GF-D8 (cell line): ENCODE data around the gene MIDN.
"Not testable (repeated sequence)": the region's sequence is repeated elsewhere in the genome, so short reads cannot be mapped to it uniquely, and the experiment has no call there.

Experiments used
- DNase-seq: peaks from one replicate; lab custom pipeline; 2025; lab: John Stamatoyannopoulos, UW

Gene MIDN

GRCh38 chr19:1246265-1247087 lies 1.9 kb upstream of the MIDN start:
- DNase-seq, result not testable (repeated sequence)

DNA sequence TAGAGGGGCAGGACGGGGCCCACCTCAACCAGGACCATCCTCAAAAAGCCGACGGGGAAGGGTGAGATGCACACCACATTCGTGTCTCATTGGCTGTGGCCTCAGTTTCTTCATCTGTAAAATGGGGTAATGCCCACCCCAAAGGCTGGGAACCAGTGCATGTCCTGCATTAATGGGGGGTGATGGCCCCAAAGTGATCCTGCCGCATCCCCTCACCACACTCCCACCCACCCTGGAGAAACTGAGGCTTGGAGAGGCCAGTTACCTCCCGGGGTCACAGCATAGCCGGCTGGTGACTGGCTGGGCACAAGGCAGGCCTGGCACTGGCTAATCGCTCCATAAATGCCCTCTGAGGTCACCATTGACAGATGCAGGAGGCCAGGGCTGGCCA lies 640 bp upstream of the MIDN start:
- no peak for DNase-seq

DNA sequence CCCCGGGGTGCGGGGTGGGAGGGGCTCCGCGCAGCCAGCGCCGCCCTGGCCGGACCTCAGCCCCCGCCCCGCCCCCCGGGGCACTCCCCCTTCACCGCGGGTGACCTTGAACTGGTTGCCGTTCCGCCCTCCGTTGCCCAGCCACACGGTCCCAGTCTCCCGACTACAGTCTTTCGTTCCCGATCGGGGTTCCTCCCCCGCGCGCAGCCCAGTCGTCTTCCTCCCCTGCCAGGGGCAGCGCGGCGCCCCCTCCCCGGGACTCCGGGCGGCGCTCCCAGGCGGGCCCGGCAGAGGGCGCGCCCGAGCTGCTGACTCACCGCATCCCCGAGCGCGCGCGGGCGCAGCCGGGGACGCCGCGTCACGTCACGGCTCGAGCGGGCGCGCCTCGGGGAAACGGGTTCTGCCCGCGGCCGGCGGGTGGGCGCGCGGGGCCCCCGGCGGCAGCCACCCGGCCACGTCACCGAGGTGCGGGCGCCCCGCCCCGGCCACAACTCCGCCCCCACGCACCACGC lies 459 bp downstream of the MIDN start:
- no peak for DNase-seq

- DNase-seq, result peak; percentile 87
These were observed 1.1 kb downstream of the MIDN start for GRCh38 chr19:1249298-1249989.

DNA sequence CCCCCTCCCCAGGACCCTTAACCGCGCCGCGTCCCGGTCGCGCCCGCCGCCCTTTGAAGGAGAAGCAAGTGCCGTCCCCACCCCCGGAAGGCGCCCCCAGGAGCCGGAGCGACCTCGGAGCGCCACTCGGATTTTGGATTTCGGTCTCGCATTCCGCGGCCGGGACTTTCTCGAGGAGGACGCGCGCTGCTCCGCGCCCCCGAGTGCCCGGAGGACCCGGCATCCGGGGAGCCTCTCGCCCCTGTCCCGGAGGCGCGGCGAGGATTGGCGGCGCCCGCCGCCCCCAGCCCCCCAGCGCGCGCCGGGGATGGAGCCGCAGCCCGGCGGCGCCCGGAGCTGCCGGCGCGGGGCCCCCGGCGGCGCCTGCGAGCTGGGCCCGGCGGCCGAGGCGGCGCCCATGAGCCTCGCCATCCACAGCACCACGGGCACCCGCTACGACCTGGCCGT lies 1.6 kb downstream of the MIDN start:
- no peak for DNase-seq

GRCh38 chr19:1250437-1251260 lies 2.3 kb downstream of the MIDN start:
- DNase-seq, result no peak

DNA sequence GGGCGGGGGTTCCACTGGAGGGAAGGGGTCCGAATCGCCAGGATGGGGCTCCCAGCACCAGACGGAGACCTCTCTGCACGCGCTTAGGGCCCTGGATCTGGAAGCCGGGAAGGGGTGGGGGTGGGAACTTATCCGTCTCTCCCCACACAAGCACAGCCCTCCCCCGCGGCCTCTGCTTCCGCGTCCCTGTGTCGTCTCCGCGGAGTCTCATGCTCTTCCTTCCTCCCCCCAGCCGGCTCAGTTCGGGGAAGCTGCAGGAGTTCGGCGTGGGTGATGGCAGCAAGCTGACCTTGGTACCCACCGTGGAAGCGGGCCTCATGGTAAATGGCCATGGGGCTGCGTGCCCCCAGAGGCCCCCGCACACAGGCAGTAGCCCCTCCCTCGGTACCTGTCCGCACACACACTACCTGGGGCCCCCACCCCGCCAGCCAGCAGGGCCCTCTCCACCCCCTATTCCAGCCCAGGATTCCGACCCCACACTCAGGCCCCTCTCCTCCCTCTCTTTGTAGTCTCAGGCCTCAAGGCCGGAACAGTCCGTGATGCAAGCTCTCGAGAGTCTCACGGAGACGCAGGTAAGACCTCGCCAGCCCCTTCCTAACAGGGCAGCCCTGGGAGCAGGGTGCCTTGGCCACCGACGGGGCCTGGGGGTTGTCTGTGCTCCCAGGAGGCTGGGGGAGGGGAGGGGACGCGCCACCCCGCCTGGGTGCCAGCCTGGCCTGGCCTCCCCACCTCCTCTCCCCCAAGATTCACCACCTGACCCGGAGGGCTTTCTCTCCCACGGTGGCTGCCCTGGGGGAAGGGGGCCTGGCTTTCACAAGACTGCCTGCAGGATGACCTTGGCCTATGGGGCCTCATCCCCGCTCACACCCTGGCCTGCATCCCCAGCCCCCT lies 3.2 kb downstream of the MIDN start:
- peak; percentile 80 for DNase-seq

GRCh38 chr19:1252221-1252820 lies 3.9 kb downstream of the MIDN start:
- DNase-seq, result peak; percentile 96

DNA sequence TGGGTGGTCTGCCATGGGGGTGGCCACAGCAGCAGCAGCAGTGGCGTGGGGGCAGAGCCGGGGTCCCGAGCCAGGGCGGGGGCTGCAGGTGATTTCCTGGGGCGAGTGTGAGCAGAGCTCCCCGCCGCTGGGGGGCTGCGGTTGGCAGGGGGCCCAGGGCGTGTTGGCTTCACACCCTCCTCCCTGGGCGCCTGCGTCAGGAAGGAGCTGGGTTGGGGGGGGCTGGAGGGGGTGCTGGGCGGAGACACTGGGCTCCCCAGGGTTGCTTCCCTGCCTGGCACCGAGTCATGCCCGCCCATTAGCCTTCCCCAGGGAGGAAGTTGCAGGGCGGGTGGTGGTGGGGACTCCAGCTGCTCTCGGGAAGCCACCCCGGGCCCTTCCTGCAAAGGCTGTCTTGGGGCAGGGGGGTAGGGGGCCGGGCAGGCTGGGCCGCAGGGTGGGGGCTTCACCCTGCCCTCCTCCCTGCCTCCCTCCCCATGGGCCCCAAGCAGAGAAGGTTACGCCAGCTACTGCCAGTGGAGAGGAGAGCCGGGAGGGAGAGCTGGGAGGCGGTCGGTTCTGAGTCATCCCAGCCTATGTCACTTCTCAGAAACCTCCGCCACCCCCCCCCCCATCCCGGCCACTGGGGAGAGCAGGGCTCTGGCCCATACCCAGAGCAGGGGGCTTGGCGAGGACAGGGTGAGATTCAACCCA lies 4.6 kb downstream of the MIDN start:
- peak; percentile 95 for DNase-seq

DNA sequence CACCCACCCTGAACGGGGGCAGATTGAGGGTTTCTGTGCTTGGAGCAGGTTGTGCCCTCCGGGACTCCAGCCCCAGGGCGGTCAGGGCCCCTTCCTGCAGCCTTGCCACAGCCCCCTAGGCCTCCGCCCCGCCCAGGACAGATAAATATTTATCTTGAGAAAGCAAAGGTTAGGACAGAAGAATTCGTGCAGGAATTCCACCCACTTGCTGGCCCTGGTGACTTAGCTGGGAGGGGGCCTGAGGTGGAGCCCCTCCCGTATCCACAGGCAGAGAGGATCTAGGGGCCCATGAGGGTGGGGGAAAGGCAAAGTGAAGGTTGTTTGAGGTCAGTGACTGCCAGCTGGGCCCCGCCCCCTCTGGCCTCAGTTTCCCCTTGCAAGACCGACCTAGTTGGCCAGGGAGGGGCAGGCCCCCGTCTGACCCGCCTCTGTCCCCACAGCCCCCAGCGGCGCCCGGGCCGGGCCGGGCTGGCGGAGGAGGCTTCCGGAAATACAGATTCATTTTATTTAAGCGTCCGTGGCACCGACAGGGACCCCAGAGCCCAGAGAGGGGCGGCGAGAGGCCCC lies 5.2 kb downstream of the MIDN start:
- DNase-seq, result no peak

DNA sequence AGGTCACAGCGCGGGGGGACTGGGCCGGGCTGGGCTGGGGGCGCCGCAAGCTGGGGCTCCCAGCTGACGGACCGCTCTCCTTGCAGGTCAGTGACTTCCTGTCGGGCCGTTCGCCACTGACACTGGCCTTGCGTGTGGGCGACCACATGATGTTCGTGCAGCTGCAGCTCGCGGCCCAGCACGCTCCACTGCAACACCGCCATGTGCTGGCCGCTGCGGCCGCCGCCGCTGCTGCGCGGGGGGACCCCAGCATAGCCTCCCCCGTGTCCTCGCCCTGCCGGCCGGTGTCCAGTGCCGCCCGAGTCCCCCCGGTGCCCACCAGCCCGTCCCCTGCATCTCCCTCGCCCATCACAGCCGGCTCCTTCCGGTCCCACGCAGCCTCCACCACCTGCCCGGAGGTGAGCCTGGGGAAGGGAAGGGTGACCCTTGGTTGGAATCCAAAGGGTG lies 5.7 kb downstream of the MIDN start:
- no peak for DNase-seq

DNA sequence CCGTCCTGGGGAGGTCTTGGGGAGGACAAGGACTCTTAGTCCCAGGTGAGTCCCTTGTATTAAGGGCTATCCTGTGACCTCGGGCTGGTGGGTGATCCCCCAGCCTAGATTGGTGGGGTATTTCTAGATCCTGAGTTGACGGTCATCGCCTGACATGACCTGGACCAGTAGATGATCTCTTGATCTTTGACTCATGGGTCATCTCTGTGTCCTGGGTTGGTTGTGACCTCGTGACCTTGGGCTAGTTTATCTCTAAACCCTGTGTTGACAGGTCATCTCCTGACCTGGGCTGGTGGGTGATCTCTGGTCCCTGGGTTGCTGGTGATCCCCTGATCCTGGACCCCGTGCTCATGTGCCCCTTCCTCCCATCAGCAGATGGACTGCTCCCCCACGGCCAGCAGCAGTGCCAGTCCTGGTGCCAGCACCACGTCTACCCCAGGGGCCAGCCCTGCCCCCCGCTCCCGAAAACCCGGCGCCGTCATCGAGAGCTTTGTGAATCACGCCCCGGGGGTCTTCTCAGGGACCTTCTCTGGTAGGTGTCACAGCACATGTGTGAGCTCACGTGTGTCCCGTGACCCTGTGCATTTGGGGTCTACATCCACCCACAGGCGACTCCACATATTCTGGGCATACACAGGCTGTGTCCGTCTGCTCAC lies 6.3 kb downstream of the MIDN start:
- DNase-seq, result no peak

- no peak for DNase-seq
These were observed 7.1 kb downstream of the MIDN start for GRCh38 chr19:1255186-1256161.

DNA sequence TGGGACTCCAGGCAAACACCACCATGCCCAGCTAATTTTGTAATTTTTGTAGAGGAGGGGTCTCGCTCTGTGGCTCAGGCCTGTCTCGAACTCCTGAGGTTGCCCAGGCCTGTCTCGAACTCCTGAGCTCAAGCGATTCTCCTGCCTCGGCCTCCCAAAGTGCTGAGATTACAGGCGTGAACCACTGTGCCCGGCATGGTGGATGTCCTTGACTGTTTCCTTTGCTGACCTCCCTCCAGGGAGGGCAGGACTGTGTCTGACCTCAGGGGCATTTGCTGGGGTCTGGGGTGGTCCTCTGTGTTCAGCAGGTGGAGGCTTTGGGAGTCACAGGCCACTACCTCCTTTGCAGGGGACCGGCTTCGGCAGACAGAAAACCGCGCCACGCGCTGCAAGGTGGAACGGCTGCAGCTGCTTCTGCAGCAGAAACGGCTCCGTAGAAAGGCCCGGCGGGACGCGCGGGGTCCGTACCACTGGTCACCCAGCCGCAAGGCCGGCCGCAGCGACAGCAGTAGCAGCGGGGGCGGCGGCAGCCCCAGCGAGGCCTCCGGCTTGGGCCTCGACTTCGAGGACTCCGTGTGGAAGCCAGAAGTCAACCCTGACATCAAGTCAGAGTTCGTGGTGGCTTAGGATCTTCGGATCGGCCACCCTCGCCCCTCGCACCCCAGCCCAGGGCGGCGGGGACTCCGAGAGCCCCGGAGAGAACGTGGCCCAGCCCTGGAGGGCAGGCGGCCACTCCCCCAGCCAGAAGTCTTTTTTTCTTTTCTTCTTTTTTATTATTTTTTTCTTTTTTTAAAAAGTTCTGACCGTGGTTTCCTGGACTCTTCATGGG lies 8.5 kb downstream of the MIDN start:
- no peak for DNase-seq

GRCh38 chr19:1257475-1258162 lies 9.2 kb downstream of the MIDN start:
- DNase-seq, result no peak

DNA sequence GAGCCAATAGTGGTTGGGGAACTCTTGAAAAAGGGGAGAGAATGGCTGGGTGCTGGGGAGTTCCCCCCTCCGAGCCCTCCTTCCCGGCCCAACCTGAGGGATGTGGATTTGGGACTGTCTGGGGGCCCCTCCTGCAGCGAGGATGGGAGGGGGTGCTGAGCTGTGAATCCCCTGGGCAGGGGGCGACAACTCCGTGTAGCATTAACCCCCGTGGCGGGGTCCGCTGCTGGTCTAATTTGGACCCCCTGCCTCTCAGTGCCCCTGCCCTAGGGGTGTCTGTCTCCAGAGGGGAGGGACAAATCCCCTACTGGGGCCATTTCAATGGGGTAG lies 9.7 kb downstream of the MIDN start:
- no peak for DNase-seq

- no peak for DNase-seq
These were observed 10.4 kb downstream of the MIDN start for GRCh38 chr19:1258707-1259205.
